GM12892 (cell line): ENCODE data around the gene TRDMT1.

Experiments used
- POLR2A ChIP-seq: IDR thresholded peaks from 2 replicates; pipeline ENCODE4 v1.6.1; 2011; ENCODE audit warnings: low read depth, low read length, control low read depth
- POLR2AphosphoS5 ChIP-seq: IDR thresholded peaks from 2 replicates; pipeline ENCODE4 v1.6.1; 2011; ENCODE audit warnings: low read depth, low read length, control low read depth
- TAF1 ChIP-seq: IDR thresholded peaks from 2 replicates; pipeline ENCODE4 v1.6.1; 2011; ENCODE audit warnings: low read depth, mild to moderate bottlenecking, control low read depth, low read length, borderline replicate concordance

- TF ChIP-seq POLR2AphosphoS5 (no peak; the same call in 1 of the 2 replicates), POLR2A (no peak), TAF1 (no peak)
Observed at GRCh38 chr10:17233286-17233991, 32.0 kb upstream of the TRDMT1 start.
